Stimulated activated CD4-positive, alpha-beta T cell treated with anti-CD3 and anti-CD28 coated beads, Interleukin-4, amount 100 ng/mL, for 4 hours (primary cell): ENCODE data around the gene MUC22.

Source experiments
- DNase-seq, 2 experiments: peaks; one replicate each; pipeline ENCODE4 v3.0.0-alpha.2; 2020

Gene MUC22

DNA sequence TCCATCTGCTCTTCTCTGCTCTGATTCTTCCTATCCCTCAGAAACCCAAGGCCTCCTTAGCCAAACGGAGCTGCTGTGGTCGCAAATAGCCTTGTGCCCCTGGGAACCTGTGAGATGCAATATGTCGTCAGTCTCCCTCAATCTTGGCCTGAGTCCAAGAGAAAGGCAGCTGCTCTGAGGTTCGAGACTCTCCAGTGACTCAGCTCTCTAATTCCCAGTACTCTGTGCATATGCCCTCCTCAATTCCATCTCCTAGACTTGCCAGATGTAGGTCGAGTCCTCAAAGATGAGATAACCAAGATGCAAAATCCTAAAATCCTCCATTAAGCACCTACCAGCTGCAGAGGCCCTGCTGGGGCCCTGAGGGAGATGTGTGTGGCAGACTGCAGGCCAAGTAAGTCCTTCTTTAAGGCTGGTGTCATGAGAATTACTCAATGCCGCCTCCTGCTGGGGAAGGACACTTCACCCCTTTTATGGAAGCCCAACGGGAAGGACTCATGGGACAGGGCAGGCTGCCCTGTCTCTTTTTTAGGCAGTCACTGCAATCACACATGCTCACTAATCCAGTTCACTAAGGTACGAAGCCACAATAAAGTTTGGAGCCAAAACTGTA lies 73.6 kb downstream of the MUC22 start:
- DNase-seq = peak in 1 of 2 experiments; percentile 26
